Astrocyte of the spinal cord (primary cell): ENCODE measurements around the gene SEPTIN3.

Source experiments
- DNase-seq: peaks from one replicate; pipeline ENCODE4 v3.0.0; 2011; ENCODE audit warnings: low read depth, low spot score
- H3K4me3 ChIP-seq: 2 replicates; pipeline ENCODE4 v1.5.1; 2011; ENCODE audit warnings: low read depth, mild to moderate bottlenecking, low read length, moderate library complexity
- CTCF ChIP-seq: IDR thresholded peaks from 2 replicates; pipeline ENCODE4 v1.5.1; 2012; ENCODE audit warnings: low read depth, mild to moderate bottlenecking, low read length, inconsistent platforms
- in situ Hi-C: cut with HindIII; loops from 2 replicates; pipeline ENCODE4 v1.10.0; 2017; ENCODE audit warnings: low sequenced_read_pairs

The SEPTIN3 gene

GRCh38 chr22:41925783-41926460, 43.3 kb upstream of the SEPTIN3 start:
- in situ Hi-C loops: no loop called here
- TF ChIP-seq CTCF: peak; percentile 63
- no peak overlapping the region for H3K4me3 ChIP-seq
- peak; percentile 12 for DNase-seq

- TF ChIP-seq CTCF: no peak
- no peak overlapping the region for H3K4me3 ChIP-seq
- DNase-seq: no peak
- in situ Hi-C loops: no loop called here
Measured at GRCh38 chr22:41927813-41928212, 41.4 kb upstream of the SEPTIN3 start.

- in situ Hi-C loops: no loop called here
- H3K4me3 ChIP-seq: no peak overlapping the region
- no peak for DNase-seq
- no peak for TF ChIP-seq CTCF
Measured at GRCh38 chr22:41928593-41929417, 40.4 kb upstream of the SEPTIN3 start.

- in situ Hi-C loops: no loop called here
- DNase-seq: no peak
- H3K4me3 ChIP-seq: no peak overlapping the region
- TF ChIP-seq CTCF: no peak
Measured at GRCh38 chr22:41929418-41929810, 39.8 kb upstream of the SEPTIN3 start.

GRCh38 chr22:41931701-41932269, 37.5 kb upstream of the SEPTIN3 start:
- in situ Hi-C loops: no loop called here
- no peak for TF ChIP-seq CTCF
- no peak overlapping the region for H3K4me3 ChIP-seq
- DNase-seq: no peak

GRCh38 chr22:41932353-41932752, 36.9 kb upstream of the SEPTIN3 start:
- no peak for DNase-seq
- in situ Hi-C loops: no loop called here
- H3K4me3 ChIP-seq: no peak overlapping the region
- TF ChIP-seq CTCF: no peak
